GM12864 (cell line): ENCODE results near the gene SNAPIN.

ENCODE experiments used
- DNase-seq: peaks from one replicate; pipeline ENCODE4 v3.0.0-alpha.2; 2011; ENCODE audit warnings: low read depth
- H3K4me3 ChIP-seq: 2 replicates; pipeline ENCODE4 v1.5.1; 2011; ENCODE audit warnings: mild to moderate bottlenecking, low read depth, low read length, control low read depth
- CTCF ChIP-seq: IDR thresholded peaks from 2 replicates; pipeline ENCODE4 v1.5.1; 2011; ENCODE audit warnings: low read depth, mild to moderate bottlenecking, moderate library complexity, low read length, control low read depth, inconsistent platforms; ENCODE audit errors: missing control alignments

SNAPIN gene

DNA sequence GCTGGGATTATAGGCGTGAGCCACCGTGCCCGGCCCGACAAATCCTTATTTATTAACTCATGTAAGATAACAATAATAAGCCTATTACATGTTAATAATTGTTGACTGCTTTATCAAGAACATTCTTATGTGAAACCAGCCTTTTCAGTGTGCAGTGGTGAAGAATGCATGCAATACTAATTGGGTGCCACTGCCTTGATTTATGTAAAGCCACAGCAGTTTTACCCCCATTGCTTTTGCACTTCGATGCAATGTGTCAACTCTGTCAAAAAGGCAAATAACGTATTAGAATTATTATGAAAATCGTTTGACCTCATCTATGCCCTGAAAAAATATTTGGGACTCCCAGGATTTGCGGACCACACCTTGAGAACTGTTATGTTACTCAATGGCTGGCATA, 38.2 kb downstream of the SNAPIN start:
- H3K4me3 ChIP-seq, result no peak overlapping the region
- no peak for DNase-seq

DNA sequence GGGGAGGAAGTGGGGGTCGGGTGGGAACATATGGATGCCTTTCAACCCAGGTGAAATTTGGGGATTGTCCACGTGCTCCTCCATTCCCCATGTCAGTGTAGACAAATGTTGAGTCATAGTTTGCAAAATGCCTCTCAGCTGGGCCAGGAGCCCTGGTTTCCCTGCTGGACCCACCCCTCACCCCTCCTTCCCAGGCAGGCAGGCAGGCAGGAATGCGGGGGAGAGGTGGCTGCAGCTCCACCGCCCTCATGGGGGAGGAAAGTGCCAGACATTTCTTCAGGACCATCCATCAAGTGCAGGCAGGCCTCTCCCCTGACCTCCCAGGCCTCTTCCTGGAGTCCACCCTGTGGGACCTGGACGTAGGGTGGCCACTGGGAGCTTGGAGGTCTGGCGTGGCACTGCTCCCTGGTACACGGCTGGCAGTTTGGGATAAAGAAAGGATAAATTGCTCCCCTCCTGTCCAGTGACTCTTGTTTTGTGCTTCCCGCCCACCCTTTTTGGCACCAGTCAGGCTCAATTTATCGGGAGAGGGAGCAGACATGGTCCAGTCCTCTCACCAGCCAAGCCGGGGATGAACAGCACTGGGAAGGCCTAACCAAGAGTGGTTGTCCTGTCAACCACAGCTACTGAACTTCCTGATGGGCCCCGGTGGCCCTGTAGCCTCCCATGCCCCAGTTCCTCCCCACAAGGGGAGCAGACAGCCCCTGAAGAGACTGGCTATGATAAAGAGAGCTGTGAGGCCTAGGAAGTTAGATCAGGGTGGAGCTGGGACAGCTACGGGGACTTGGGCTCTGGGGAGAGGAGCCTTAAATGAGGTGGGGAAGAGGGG, 38.9 kb downstream of the SNAPIN start:
- no peak overlapping the region for H3K4me3 ChIP-seq
- TF ChIP-seq CTCF, result no peak
- no peak for DNase-seq

More for the DNA sequence above, 38.2 kb downstream of the SNAPIN start:
- no peak for TF ChIP-seq CTCF

DNA sequence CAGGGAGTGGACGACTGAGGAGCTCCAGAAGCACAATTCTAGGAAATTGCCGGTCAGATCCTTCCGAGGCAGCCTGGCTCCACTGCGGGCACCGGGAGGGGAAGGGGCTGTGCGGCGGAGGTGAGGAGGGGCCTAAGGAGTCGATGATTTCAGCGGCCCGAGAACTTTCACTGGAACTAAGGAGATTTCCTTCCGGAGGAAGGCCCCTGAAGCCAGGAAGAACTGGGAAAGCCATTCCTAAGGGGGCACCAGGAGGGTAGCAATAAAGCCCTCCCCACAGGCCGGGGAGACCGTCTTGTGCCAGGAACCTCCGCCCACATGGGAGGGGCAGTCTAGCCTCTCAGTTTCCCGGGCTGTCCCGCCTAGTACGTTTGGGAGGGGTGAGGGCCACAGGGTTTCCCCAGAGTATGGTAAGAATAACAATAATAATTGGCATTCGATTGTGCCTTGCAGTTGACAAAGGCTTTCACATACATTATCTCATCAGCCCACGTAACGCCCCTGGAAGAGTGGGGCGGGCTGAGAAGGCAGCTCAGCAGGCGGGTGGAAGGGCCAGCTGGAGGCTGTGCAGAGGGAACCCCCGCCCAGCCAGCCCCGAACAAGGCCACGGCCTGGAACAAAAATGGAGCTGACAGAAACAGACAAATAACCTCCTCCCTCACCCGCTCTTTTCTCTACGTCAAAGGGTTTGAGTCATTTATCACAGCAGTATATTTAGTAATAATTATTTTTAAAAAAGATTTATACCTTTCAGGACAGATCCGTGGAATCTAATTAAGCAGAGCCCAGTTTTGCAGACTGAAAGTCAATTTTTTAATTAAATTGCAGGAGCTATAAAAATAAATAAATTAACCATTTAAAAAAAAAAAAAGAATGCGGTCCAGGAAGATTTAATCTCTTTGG, 39.8 kb downstream of the SNAPIN start:
- no peak for DNase-seq
- TF ChIP-seq CTCF, result no peak
- H3K4me3 ChIP-seq, result no peak overlapping the region

- no peak overlapping the region for H3K4me3 ChIP-seq
- no peak for TF ChIP-seq CTCF
- DNase-seq, result no peak
Observed at GRCh38 chr1:153698923-153699714, 40.6 kb downstream of the SNAPIN start.

- no peak for DNase-seq
- no peak for TF ChIP-seq CTCF
- no peak overlapping the region for H3K4me3 ChIP-seq
Observed at GRCh38 chr1:153699768-153700167, 41.3 kb downstream of the SNAPIN start.

GRCh38 chr1:153705484-153705883, 47.0 kb downstream of the SNAPIN start:
- no peak for DNase-seq
- H3K4me3 ChIP-seq, result no peak overlapping the region
- no peak for TF ChIP-seq CTCF
